GM12874 (cell line): ENCODE measurements around the gene NDRG2.

ENCODE experiments used
- CTCF ChIP-seq: IDR thresholded peaks from 2 replicates; pipeline ENCODE4 v1.5.1; 2011; ENCODE audit warnings: low read depth, mild to moderate bottlenecking, control low read depth, low read length, moderate library complexity; ENCODE audit not compliant: insufficient read depth

NDRG2 gene

GRCh38 chr14:20970647-20970982, 54.2 kb downstream of the NDRG2 start:
- no peak for TF ChIP-seq CTCF

GRCh38 chr14:20969336-20969735, 55.5 kb downstream of the NDRG2 start:
- TF ChIP-seq CTCF: no peak
